Tibial nerve (tissue), 4 donors: Measurements from ENCODE around the gene CFAP210. TPM values are rescaled to one million over a fixed set of nuclear protein-coding genes. Genes with fewer than 3 reads are reported as not detected.
"Not testable (repeated sequence)": the region's sequence is repeated elsewhere in the genome, so short reads cannot be mapped to it uniquely, and the experiment has no call there.

Experiments
- DNase-seq, 2 donors: peaks; one replicate each; pipeline ENCODE4 v3.0.0-alpha.2; 2019; ENCODE audit warnings: low spot score in 2 of 2
- H3K27ac ChIP-seq, 4 donors: fragments of 200-600 bp; sonication (generic) in 3 of 4; one replicate each; pipeline ENCODE4 v1.5.1; 2017 to 2019; ENCODE audit warnings: mild to moderate bottlenecking in 1 of 4
- H3K27me3 ChIP-seq, 2 donors: fragments of 200-600 bp; sonication (generic) in 1 of 2; one replicate each; pipeline versions ENCODE4 v1.5.1 to v1.6.0; 2017 to 2019
- H3K36me3 ChIP-seq, 3 donors: fragments of 200-600 bp; sonication (generic); one replicate each; pipeline ENCODE4 v1.5.1; 2018 to 2019
- H3K4me1 ChIP-seq, 4 donors: fragments of 200-600 bp; sonication (generic) in 3 of 4; one replicate each; pipeline ENCODE4 v1.5.1; 2017 to 2019
- H3K4me3 ChIP-seq, 4 donors: fragments of 200-600 bp; sonication (generic) in 3 of 4; one replicate each; pipeline ENCODE4 v1.5.1; 2017 to 2019; ENCODE audit warnings: mild to moderate bottlenecking in 1 of 4, moderate library complexity in 1 of 4
- H3K9me3 ChIP-seq, 4 donors: fragments of 200-600 bp; sonication (generic) in 3 of 4; one replicate each; pipeline ENCODE4 v1.5.1; 2017 to 2019
- EP300 ChIP-seq, 2 donors: sonication (generic); formaldehyde crosslinking; IDR thresholded peaks; one replicate each; pipeline ENCODE4 v1.6.1; 2017; ENCODE audit warnings: antibody characterized with exemption in 2 of 2, mild to moderate bottlenecking in 1 of 2
- POLR2A ChIP-seq, 2 donors: fragments of 450-650 bp; IDR thresholded peaks; one replicate each; pipeline ENCODE4 v1.6.1; 2017; ENCODE audit warnings: antibody characterized with exemption in 2 of 2, mild to moderate bottlenecking in 2 of 2, moderate library complexity in 2 of 2
- WGBS, 2 donors: methylation state at CpG; one replicate each; pipeline ENCODE4 v1.1.5; 2018; 5-methylcytosine and 5-hydroxymethylcytosine counted together
- total RNA-seq, 4 donors: library from RNA; depleted of rRNA; stranded (reverse); fragments of >200 nt; gene quantifications; one replicate each; pipeline ENCODE4 v1.1.0, GENCODE V29; 2016
- TF ChIP-seq, protein P1 (sequence below), 5 experiments: fragments of 200-600 bp in 3 of 5; fragments of 450-650 bp in 2 of 5; sonication (generic) in 3 of 5; IDR thresholded peaks; one replicate each; pipeline ENCODE4 v1.5.1; 2016 to 2019; ENCODE audit warnings: antibody characterized with exemption in 5 of 5, mild to moderate bottlenecking in 3 of 5, moderate library complexity in 2 of 5

The CFAP210 gene
- total RNA-seq, 4 donors from 2014 or later = 0.60 to 0.87 TPM; not detected in 2

DNA sequence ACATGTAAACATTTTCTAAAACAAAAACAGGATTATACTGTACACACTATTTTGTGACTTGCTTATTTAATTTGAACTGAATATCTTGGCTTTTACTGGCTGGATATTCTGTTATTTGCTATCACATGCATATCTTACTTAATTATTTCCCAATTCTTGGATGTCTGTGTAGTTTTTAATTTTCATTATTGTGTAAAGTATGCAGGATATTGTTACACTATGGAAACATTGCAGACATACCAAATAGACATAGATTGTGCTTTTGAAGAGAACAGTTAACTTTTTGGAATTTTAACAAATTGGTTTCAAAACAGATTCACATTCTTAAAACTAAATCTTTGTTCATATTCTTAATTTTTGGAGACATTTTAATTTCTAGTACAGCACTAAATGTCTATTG is 2.2 kb upstream of the CFAP210 start:
- TF ChIP-seq POLR2A (IDR thresholded peaks at IDR 0.05) = no peak
- TF ChIP-seq EP300 (IDR thresholded peaks at IDR 0.05) = no peak
- TF ChIP-seq, protein P1, sequence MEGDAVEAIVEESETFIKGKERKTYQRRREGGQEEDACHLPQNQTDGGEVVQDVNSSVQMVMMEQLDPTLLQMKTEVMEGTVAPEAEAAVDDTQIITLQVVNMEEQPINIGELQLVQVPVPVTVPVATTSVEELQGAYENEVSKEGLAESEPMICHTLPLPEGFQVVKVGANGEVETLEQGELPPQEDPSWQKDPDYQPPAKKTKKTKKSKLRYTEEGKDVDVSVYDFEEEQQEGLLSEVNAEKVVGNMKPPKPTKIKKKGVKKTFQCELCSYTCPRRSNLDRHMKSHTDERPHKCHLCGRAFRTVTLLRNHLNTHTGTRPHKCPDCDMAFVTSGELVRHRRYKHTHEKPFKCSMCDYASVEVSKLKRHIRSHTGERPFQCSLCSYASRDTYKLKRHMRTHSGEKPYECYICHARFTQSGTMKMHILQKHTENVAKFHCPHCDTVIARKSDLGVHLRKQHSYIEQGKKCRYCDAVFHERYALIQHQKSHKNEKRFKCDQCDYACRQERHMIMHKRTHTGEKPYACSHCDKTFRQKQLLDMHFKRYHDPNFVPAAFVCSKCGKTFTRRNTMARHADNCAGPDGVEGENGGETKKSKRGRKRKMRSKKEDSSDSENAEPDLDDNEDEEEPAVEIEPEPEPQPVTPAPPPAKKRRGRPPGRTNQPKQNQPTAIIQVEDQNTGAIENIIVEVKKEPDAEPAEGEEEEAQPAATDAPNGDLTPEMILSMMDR (IDR thresholded peaks at IDR 0.05) = no peak
- Histone ChIP-seq H3K27me3 (no peaks in the 10 kb centered on the region), H3K9me3 (peaks cover 0 to 6% (median 0%) of the 10 kb centered on the region in 4 donors), H3K4me1 (peaks cover 0 to 19% (median 5%) of the 10 kb centered on the region in 4 donors), H3K27ac (no peak overlapping the region), H3K36me3 (peaks cover 0 to 18% (median 0%) of the 10 kb centered on the region in 3 donors), H3K4me3 (no peak overlapping the region)
- DNase-seq = no peak

DNA sequence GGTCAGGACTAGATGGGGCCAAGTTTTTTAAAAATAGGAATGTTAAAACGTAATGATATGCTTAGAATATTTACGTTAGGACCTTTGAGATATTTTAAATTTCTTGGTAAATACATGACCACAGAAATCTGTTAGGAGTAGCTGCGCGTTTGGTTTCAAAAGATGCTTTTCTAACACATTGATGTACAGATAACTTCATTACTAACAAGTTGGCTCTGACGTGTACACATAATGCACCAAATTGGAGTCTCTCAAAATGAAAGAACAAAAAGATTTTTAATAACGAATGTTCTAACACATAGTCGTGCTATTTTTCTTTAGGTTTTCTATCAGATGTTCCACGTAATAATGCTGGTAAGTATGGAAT is 672 bp upstream of the CFAP210 start:
- Histone ChIP-seq H3K27ac (peak overlapping the region; percentile 34 to 92 (median 91)), H3K4me1 (peaks cover 0 to 19% (median 5%) of the 10 kb centered on the region in 4 donors), H3K36me3 (peaks cover 0 to 11% (median 0%) of the 10 kb centered on the region in 3 donors), H3K4me3 (peak overlapping the region; percentile 48 to 94 (median 76)), H3K9me3 (peaks cover 0 to 21% (median 0%) of the 10 kb centered on the region in 4 donors), H3K27me3 (no peaks in the 10 kb centered on the region)
- 31 to 34% methylated on average over 8 of the region's 8 CpGs for WGBS, 2 donors
- TF ChIP-seq EP300 (IDR thresholded peaks at IDR 0.05) (no peak), POLR2A (IDR thresholded peaks at IDR 0.05) (no peak)
- TF ChIP-seq, protein P1 (IDR thresholded peaks at IDR 0.05) = no peak
- no peak for DNase-seq

DNA sequence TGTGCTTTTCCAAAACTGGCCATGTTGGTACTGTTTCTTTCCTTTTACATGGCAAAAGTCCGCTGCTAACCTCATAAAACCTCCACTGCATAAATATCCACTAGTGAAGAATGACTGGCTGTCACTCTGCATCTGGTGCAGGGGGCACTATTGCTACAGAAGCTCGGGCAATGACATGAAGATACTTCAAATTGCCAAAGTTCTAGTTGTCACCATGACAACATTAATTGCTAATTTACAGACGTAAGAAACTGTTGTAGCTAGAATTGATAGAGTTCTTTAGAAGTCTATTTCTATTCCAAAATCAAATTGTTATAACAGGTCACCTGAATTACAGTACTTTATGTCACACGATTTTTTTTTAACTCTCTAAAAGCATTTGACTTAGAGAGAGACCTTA is 845 bp downstream of the CFAP210 start:
- Histone ChIP-seq H3K27ac (no peak overlapping the region), H3K27me3 (no peaks in the 10 kb centered on the region), H3K36me3 (peaks cover 0 to 1% (median 0%) of the 10 kb centered on the region in 3 donors), H3K9me3 (peaks cover 0 to 25% (median 0%) of the 10 kb centered on the region in 4 donors), H3K4me3 (peak overlapping the region in 1 of 4 donors; percentile 75), H3K4me1 (peaks cover 0 to 19% (median 5%) of the 10 kb centered on the region in 4 donors)
- TF ChIP-seq EP300 (IDR thresholded peaks at IDR 0.05) (no peak), POLR2A (IDR thresholded peaks at IDR 0.05) (no peak)
- TF ChIP-seq, protein P1 (IDR thresholded peaks at IDR 0.05) = no peak
- WGBS, 2 donors = 13 to 16% methylated on average over 4 of the region's 4 CpGs
- DNase-seq = no peak

DNA sequence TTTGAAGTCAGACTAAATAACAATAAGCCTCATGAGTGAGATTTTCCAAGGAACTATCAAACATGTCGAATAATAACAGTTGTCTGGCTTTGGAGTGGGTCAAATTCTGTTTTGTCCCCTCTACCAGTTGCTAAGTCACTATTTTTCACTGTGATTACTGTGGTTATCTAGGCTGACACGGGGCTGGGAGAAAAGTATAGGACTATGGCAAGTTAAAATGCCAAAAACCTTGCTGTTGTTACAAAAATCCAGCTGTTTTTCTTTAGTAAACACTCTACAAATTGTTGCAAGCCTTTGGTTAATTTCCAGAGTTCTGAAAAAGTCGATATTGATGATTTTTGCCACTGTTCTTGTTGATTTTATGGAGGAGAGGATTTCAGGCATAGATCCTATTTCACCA is 1.5 kb downstream of the CFAP210 start:
- TF ChIP-seq POLR2A (IDR thresholded peaks at IDR 0.05) (no peak), EP300 (IDR thresholded peaks at IDR 0.05) (no peak)
- TF ChIP-seq, protein P1 (IDR thresholded peaks at IDR 0.05) = no peak
- Histone ChIP-seq H3K36me3 (peaks cover 0 to 5% (median 0%) of the 10 kb centered on the region in 3 donors), H3K27ac (no peak overlapping the region), H3K4me3 (no peak overlapping the region), H3K4me1 (peaks cover 0 to 19% (median 5%) of the 10 kb centered on the region in 4 donors), H3K9me3 (peaks cover 0 to 25% (median 0%) of the 10 kb centered on the region in 4 donors), H3K27me3 (no peaks in the 10 kb centered on the region)
- no peak for DNase-seq
- WGBS, 2 donors = 73 to 81% methylated on average over 3 of the region's 3 CpGs

DNA sequence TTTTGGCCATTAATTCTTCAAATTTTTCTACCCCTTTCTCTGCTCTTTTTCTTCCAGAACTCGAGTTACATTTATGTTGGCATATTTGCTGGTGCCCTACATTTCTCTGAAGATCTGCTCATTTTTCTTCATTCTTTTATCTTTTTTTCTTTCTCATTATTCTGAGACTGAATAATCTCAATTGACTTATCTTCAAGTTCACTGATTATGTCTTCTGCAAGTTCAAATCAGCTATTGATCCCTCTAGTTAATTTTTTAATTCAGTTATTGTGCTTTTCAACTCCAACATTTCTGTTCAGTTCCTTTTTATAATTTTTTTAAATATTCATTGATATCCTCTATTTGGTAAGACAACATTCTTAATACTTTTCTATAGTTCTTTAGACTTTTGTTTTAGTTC is 3.2 kb downstream of the CFAP210 start:
- H3K36me3 ChIP-seq = peaks cover 0 to 5% (median 0%) of the 10 kb centered on the region in 3 donors
- peaks cover 0 to 19% (median 5%) of the 10 kb centered on the region in 4 donors for H3K4me1 ChIP-seq
- WGBS, 2 donors = 80 to 84% methylated on average over 1 of the region's 1 CpG
- H3K27me3 ChIP-seq = no peaks in the 10 kb centered on the region
- H3K4me3 ChIP-seq = no peak overlapping the region
- no peak for DNase-seq
- TF ChIP-seq, protein P1 (IDR thresholded peaks at IDR 0.05) = no peak
- TF ChIP-seq EP300 (IDR thresholded peaks at IDR 0.05) (no peak), POLR2A (IDR thresholded peaks at IDR 0.05) (no peak)
- no peak overlapping the region for H3K27ac ChIP-seq
- peaks cover 0 to 25% (median 0%) of the 10 kb centered on the region in 4 donors for H3K9me3 ChIP-seq

DNA sequence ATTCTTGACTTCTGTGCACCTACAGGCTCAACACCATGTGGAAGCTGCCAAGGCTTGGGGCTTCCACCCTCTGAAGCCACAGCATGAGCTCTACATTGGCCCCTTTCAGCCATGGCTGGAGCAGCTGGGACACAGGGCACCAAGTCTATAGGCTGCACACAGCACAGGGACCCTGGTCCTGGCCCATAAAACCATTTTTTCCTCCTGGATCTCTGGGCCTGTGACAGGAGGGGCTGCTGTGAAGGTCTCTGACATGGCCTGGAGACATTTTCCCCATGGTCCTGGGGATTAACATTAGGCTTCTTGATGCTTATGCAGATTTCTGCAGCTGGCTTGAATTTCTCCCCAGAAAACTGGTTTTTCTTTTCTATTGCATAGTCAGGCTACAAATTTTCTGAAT is 6.3 kb downstream of the CFAP210 start:
- H3K9me3 ChIP-seq = peaks cover 0 to 25% (median 0%) of the 10 kb centered on the region in 4 donors
- not testable (repeated sequence) for DNase-seq, H3K27me3 ChIP-seq, H3K4me3 ChIP-seq, H3K27ac ChIP-seq, H3K36me3 ChIP-seq, H3K4me1 ChIP-seq

DNA sequence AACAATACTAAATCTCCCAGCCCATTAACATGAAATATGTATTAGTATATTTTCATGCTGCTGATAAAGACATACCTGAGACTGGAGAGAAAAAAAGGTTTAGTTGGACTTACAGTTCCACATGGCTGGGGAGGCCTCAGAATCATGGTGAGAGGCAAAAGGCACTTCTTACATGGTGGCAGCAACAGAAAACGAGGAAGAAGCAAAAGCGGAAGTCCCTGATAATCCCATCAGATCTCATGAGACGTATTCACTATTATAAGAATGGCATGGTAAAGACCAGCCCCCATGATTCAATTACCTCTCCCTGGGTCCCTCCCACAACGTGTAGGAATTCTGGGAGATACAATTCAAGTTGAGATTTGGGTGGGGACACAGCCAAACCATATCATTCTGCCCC is 7.4 kb downstream of the CFAP210 start:
- WGBS, 2 donors = 84 to 96% methylated on average over 4 of the region's 4 CpGs
- not testable (repeated sequence) for H3K27me3 ChIP-seq, H3K4me1 ChIP-seq, H3K36me3 ChIP-seq, H3K27ac ChIP-seq, DNase-seq, H3K4me3 ChIP-seq
- H3K9me3 ChIP-seq = peaks cover 0 to 24% (median 0%) of the 10 kb centered on the region in 4 donors

DNA sequence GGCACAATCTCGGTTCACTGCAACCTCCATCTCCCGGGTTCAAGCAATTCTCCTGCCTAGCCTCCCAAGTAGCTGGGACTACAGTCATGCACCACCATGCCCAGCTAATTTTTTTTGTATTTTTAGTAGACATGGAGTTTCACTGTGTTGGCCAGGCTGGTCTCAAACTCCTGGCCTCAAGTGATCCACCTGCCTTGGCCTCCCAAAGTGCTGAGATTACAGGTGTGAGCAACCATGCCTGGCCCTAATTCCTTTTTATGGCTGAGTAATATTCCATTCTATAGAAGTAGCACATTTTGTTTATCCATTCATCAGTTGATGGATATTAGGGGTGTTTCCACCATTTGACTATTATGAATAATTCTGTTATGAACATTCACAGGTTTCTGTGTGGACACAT is 9.5 kb downstream of the CFAP210 start:
- not testable (repeated sequence) for H3K9me3 ChIP-seq, H3K36me3 ChIP-seq, H3K4me3 ChIP-seq, DNase-seq, H3K4me1 ChIP-seq, H3K27ac ChIP-seq, H3K27me3 ChIP-seq
- WGBS, 2 donors = 95 to 96% methylated on average over 2 of the region's 2 CpGs
